ENCODE results near the gene CLDN9.
"Not testable (repeated sequence)": the region's sequence is repeated elsewhere in the genome, so short reads cannot be mapped to it uniquely, and the experiment has no call there.

Gene CLDN9

GRCh38 chr16:3032624-3033023 is 19.9 kb downstream of the CLDN9 start:
- DNase-seq (ENCODE audit: low read depth): no peak

GRCh38 chr16:3035289-3035971 is 22.7 kb downstream of the CLDN9 start:
- DNase-seq (ENCODE audit: low read depth): no peak

- no peak for DNase-seq (ENCODE audit: low read depth)
Observed at GRCh38 chr16:3035972-3036725, 23.4 kb downstream of the CLDN9 start.

DNA sequence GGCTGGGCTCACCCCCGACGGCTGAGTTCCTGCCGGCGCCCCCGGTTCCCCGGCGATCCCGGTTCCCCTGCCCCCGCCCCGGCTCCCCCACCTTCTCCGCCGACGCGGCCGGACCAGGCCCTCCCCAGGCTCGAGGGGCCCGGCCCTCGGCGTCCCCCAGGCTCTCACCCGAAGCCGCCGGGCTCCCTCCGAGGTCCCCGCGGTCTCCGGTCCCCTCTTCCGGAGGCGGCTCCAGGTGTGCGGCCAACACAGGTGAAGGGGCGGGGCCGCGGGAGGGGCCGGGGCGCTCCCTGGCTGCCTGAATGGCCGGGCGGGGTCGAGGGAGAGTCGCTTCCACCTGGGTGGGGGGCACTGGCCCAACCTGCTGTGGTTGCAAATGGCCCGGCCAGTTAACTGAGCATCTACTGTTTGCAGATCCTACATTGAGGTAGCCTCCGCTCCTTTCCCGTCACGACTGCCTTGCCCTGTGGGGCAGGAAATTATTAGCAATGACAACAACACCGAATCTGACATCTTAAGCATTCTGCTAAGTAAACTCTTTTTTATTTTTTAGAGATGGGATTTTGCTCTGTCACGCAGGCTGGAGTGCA is 24.1 kb downstream of the CLDN9 start, which contains the start of gene BICDL2:
BICDL2 (minus strand) TSS at position 219 of the 590 bp plus-strand sequence. CDS start 1,448 bp downstream, outside the sequence.
- DNase-seq (ENCODE audit: low read depth): no peak

- DNase-seq (ENCODE audit: low read depth): no peak
Observed at GRCh38 chr16:3038256-3038655, 25.5 kb downstream of the CLDN9 start.

DNA sequence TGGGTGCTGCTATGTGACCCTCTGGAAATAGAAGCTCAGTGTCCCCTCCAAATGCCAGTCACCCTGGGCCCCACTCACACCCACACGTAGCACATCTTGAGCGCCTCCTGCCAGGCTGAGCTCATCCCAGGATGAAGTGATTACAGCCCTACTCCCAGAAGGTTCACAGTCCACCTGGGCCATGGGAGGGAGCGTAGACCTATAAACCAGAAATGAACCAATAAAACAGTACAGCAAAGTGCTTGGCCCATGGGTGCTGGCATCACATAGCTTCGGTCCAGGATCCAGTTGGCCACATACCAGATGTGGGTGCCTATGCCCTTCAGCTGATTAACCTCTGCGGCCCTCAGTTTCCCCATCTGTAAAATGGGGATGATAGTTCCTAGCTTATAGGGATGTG is 26.2 kb downstream of the CLDN9 start:
- no peak for DNase-seq (ENCODE audit: low read depth)

GRCh38 chr16:3042376-3042775 is 29.7 kb downstream of the CLDN9 start:
- DNase-seq (ENCODE audit: low read depth): no peak

DNA sequence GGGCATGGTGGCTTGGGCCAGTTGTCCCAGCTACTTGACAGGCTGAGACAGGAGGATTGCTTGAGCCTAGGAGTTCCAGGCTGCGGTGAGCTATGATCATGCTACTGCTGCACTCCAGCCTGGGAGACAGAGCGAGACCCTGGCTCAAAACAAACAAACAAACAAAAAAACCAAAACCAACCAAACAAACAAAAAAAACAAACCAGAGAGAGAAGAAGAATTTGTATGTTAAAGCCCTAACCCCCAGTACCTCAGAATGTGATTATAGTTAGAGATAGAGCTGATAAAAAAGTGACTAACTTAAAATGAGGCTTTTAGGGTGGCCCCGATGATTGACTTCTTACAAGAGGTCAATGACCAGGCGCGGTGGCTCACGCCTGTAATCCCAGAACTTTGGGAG is 32.0 kb downstream of the CLDN9 start:
- no peak for DNase-seq (ENCODE audit: low read depth)

DNA sequence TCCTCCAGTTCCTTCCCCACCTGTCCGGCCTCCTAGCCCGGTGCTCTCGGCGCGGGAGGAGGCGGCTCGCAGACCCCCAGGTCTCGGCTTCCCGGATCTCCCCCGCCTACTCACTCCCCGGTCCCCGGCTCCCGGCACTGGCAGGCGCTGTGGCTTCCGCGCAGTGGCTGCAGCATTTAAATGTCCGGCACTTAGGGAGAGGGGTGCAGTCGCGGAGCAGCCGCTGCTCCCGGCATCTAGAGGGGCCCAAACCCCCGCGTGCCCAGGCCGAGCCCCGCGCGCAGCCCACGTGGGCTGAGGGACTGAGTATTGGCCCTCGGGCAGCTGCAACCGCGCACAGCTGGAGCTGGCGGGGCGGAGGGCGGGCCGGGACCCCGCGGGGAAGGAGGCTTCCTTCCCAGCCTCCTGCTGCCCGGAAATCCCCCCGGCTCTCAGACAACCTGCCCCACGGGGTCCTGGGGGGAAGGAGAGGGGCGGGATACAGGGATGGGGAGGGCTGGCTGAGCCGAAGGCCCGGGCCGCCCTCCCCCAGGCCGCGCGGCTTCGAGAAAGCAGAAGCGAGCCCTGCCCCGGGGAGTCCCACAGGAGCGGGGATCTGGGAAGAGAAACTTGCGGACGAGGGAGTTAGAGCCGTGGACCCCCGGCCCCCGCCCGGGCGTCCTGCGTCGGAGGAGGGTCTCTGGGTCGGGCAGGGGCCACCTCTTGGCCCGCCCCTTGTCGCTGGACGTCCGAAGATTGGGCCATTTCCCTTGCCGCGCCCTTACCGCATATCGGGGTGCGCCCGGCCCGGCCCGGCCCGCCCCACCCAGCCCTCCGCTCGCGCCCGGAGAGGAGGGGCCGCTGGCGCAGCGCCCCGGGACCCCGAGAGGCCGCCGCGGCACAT is 33.3 kb downstream of the CLDN9 start, which contains the start of gene MMP25:
MMP25 (plus strand) TSS at position 804 of the 883 bp plus-strand sequence. CDS start 357 bp downstream, outside the sequence.
- DNase-seq (ENCODE audit: low read depth): no peak

- no peak for DNase-seq (ENCODE audit: low read depth)
Observed at GRCh38 chr16:3046641-3047386, 34.1 kb downstream of the CLDN9 start.

GRCh38 chr16:3047387-3047720 is 34.6 kb downstream of the CLDN9 start:
- no peak for DNase-seq (ENCODE audit: low read depth)

DNA sequence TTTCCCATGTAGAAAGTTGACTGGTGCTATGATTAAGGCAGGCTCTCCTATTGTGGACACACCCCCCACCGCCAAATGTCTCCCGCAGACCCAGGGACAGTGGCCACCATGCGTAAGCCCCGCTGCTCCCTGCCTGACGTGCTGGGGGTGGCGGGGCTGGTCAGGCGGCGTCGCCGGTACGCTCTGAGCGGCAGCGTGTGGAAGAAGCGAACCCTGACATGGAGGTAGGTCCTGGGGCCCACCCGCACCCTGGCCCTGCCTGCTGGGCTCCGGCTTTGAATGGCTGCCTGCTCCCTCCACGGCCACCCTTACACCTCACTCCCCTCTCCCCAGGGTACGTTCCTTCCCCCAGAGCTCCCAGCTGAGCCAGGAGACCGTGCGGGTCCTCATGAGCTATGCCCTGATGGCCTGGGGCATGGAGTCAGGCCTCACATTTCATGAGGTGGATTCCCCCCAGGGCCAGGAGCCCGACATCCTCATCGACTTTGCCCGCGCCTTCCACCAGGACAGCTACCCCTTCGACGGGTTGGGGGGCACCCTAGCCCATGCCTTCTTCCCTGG is 37.3 kb downstream of the CLDN9 start:
- DNase-seq (ENCODE audit: low read depth): no peak

DNA sequence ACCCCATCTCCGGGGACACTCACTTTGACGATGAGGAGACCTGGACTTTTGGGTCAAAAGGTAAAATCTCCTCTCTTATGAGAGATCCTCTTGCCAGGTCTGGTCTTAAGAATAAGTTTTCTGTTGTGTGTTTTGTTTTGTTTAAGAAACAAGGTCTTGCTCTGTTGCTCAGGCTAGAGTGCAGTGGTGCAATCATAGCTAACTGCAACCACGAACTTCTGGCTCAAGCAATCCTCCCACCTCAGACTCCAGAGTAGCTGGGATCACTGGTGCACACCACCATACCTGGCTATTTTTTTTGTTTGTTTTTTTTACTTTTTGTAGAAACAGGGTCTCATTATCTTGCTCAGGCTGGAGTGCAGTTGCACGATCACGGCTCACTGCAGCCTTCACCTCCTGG is 37.8 kb downstream of the CLDN9 start:
- DNase-seq (ENCODE audit: low read depth): no peak

DNA sequence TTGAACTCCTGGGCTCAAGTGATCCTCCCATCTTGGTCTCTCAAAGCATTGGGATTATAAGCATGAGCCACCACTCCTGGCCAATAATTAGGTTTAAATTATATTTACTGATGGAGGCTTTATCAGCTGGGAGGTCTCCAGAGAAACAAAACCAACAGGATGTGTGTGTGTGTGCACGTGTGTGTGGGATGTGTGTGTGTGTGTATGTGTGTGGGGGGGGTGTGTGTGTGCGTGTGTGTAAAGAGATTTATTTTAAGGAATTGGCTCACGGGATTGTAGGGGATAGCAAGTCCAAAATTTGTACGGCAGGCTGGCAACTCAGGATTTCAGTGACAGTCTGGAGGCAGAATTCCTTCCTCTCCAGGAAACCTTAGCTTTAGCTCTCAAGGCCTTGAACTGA is 38.3 kb downstream of the CLDN9 start:
- no peak for DNase-seq (ENCODE audit: low read depth)

DNA sequence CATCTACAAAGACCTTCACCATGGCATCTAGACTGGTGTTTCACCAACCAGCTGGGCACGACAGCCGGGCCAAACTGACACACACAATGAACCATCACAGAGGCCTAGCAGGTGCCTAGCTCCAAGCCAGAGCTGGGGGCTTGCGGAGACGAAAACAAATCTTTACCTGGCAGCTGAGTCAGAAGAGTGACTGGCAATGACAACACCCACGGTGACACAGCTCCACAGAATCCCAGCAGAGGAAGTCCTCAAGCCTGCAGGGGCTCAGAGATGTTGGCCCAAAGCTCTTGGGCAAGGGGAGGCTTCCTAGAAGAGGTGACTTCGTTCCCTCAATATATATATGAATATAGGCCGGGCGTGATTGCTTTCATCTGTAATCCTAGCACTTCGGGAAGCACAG is 38.8 kb downstream of the CLDN9 start:
- DNase-seq (ENCODE audit: low read depth): no peak

GRCh38 chr16:3052571-3053329 is 40.0 kb downstream of the CLDN9 start:
- DNase-seq (ENCODE audit: low read depth): not testable (repeated sequence)

- not testable (repeated sequence) for DNase-seq (ENCODE audit: low read depth)
Observed at GRCh38 chr16:3053330-3053710, 40.6 kb downstream of the CLDN9 start.

- DNase-seq (ENCODE audit: low read depth): no peak
Observed at GRCh38 chr16:3054965-3055733, 42.4 kb downstream of the CLDN9 start.

DNA sequence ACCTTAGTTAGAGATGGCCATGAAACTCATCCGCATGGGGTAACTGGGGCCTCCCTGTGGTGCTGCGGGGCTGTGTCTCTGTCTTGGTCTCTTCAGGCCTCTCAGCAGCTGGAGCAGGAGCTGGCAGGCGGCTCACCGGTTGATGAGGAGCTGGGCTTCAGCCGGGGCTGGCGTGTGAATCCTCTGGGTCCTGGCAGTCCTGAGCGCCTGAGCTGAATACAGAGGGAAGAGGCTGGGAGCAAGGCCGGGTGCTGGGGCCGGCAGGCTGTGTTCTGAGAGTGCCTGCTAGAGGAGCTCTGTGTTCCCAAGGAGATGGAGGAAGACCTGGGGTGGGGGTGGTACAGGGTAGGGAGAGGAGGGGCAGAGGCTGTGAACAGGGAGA is 43.0 kb downstream of the CLDN9 start:
- DNase-seq (ENCODE audit: low read depth): not testable (repeated sequence)

Data from T-helper 22 cell (primary cell).